Measurements from ENCODE around the gene RABEPK. TPM values are rescaled to one million over a fixed set of nuclear protein-coding genes. Genes with fewer than 3 reads are reported as not detected.

The RABEPK gene
- total RNA-seq, 1 donor from 2014 or later: 30.7 TPM

DNA sequence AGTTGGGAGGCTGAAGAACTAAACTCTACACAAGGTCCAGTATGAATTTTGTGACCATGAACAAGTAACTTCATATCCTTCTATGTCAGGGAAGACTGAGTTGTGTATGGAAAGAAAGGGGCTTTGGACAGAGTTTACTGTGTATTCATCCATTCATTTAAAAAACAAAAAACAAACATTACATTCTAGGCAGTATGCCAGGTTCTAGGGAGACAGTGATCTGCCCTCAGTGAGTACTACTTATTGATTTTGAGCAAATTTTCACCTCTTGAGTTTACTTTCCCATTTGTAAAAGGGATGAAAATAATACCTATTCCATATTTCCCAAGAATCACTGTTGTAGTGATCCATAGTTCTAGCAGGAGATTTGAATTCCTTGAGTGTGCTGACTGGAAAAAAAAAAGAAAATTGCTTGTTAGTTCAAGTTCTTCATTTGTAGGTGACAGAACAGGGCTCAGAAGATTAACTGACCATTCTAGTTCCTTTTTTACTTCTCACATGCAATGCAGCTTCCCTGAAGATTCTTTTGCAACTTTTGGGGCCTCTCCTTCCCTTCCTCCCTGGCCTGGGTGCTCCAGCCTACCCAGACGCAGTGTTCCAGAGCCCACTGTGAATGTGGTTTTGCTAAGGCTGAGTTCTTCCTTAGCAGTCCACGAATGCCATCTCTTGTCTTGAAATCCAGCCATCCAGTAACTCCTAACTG is 58.6 kb downstream of the RABEPK start:
- TF ChIP-seq CTCF (IDR thresholded peaks at IDR 0.05; ENCODE audit: insufficient read depth, low read depth, low read length): no peak
- no peak for TF ChIP-seq EZH2 (IDR thresholded peaks at IDR 0.05; ENCODE audit: insufficient read depth, low read length)
- peaks cover 2% of the 10 kb centered on the region for H3K36me3 Mint-ChIP-seq (ENCODE audit: low read depth, unreplicated experiment)
- H3K4me1 Mint-ChIP-seq (ENCODE audit: low read depth, unreplicated experiment): peaks cover 11% of the 10 kb centered on the region
- no peak overlapping the region for H3K4me2 ChIP-seq (ENCODE audit: low read length)
- H3K9me3 ChIP-seq (ENCODE audit: insufficient read depth, low read depth, low read length): no peaks in the 10 kb centered on the region
- no peak overlapping the region for H3K9ac ChIP-seq (ENCODE audit: low read length)
- H3K27me3 Mint-ChIP-seq (ENCODE audit: low read depth, unreplicated experiment): no peaks in the 10 kb centered on the region
- no peak overlapping the region for H3K4me3 ChIP-seq (ENCODE audit: insufficient read depth, low read depth, low read length)
- no peak overlapping the region for H3K4me3 Mint-ChIP-seq (ENCODE audit: unreplicated experiment)
- no peak overlapping the region for H3K27ac ChIP-seq (ENCODE audit: low read depth, low read length)
- H3K79me2 ChIP-seq (ENCODE audit: insufficient read depth, low read length): peaks cover 24% of the 10 kb centered on the region
- no peak overlapping the region for H2AFZ ChIP-seq (ENCODE audit: low read depth, low read length)
- peaks cover 7% of the 10 kb centered on the region for H3K4me1 ChIP-seq (ENCODE audit: insufficient read depth, low read length)
- no peak for FAIRE-seq
- H3K27ac Mint-ChIP-seq (ENCODE audit: unreplicated experiment): no peak overlapping the region
- no peak for DNase-seq (ENCODE audit: low read depth)
- H4K20me1 ChIP-seq (ENCODE audit: insufficient read depth, low read length): peaks cover 20% of the 10 kb centered on the region
- no peaks in the 10 kb centered on the region for H3K9me3 Mint-ChIP-seq (ENCODE audit: unreplicated experiment)
- H3K36me3 ChIP-seq (ENCODE audit: insufficient read depth, low read length): no peaks in the 10 kb centered on the region
- H3K27me3 ChIP-seq (ENCODE audit: insufficient read depth, low read length): no peaks in the 10 kb centered on the region

DNA sequence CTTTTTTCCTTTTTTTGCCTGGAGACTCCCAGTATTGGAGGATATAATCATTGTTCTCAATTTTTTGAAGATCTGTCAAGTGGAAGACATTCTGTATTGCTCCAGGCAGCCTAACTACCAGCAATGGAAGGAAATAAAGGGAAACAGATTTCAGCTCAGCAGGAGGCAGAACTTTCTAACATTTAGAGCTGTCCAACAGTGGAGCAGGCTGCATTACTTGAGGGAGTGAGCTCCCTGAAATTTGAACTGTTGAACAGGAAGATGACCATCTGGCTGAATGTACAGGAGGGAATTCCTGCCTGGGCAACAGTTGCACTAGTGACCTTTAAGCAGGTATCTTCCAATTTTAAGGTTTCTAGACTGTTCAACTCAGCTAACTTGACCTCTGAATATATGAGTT is 60.2 kb downstream of the RABEPK start:
- no peaks in the 10 kb centered on the region for H3K27me3 ChIP-seq (ENCODE audit: insufficient read depth, low read length)
- Mint-ChIP-seq H3K27me3 (ENCODE audit: low read depth, unreplicated experiment) (no peaks in the 10 kb centered on the region), H3K4me1 (ENCODE audit: low read depth, unreplicated experiment) (peaks cover 11% of the 10 kb centered on the region), H3K9me3 (ENCODE audit: unreplicated experiment) (no peaks in the 10 kb centered on the region), H3K36me3 (ENCODE audit: low read depth, unreplicated experiment) (peaks cover 2% of the 10 kb centered on the region), H3K27ac (ENCODE audit: unreplicated experiment) (no peak overlapping the region), H3K4me3 (ENCODE audit: unreplicated experiment) (peak overlapping the region; percentile 98)
- H4K20me1 ChIP-seq (ENCODE audit: insufficient read depth, low read length): peaks cover 35% of the 10 kb centered on the region
- H3K4me2 ChIP-seq (ENCODE audit: low read length): no peak overlapping the region
- H3K4me3 ChIP-seq (ENCODE audit: insufficient read depth, low read depth, low read length): no peak overlapping the region
- no peaks in the 10 kb centered on the region for H3K9me3 ChIP-seq (ENCODE audit: insufficient read depth, low read depth, low read length)
- FAIRE-seq (no peak), DNase-seq (ENCODE audit: low read depth) (no peak)
- no peak for TF ChIP-seq CTCF (IDR thresholded peaks at IDR 0.05; ENCODE audit: insufficient read depth, low read depth, low read length)
- TF ChIP-seq EZH2 (IDR thresholded peaks at IDR 0.05; ENCODE audit: insufficient read depth, low read length): no peak
- peaks cover 7% of the 10 kb centered on the region for H3K4me1 ChIP-seq (ENCODE audit: insufficient read depth, low read length)
- H3K36me3 ChIP-seq (ENCODE audit: insufficient read depth, low read length): no peaks in the 10 kb centered on the region
- H3K79me2 ChIP-seq (ENCODE audit: insufficient read depth, low read length): peaks cover 39% of the 10 kb centered on the region
- H3K27ac ChIP-seq (ENCODE audit: low read depth, low read length): no peak overlapping the region
- H3K9ac ChIP-seq (ENCODE audit: low read length): no peak overlapping the region
- no peak overlapping the region for H2AFZ ChIP-seq (ENCODE audit: low read depth, low read length)
